ENCODE measurements around the gene SEC14L5.

GRCh38 chr16:5015887-5016286, 57.8 kb downstream of the SEC14L5 start:
- TF ChIP-seq CTCF (conservative IDR thresholded peaks at IDR 0.05) = no peak
- TF ChIP-seq EZH2 (IDR thresholded peaks at IDR 0.05; ENCODE audit: low read depth) = no peak
